Activated B cell treated with CpG ODN at 0.5 μM for 24 hours (primary cell): ENCODE results near the gene NAV3. TPM values are rescaled to one million over a fixed set of nuclear protein-coding genes. Genes with fewer than 3 reads are reported as not detected.

Experiments
- ATAC-seq: fragments of 200-7000 bp; cut with Tn5 transposase; one replicate; pipeline ENCODE4 v1.10.0; 2021; ENCODE audit warnings: low read depth, mild to moderate bottlenecking, moderate library complexity
- CTCF ChIA-PET: fragments of 350-600 bp; sonication (Branson Sonifier 250); formaldehyde crosslinking; loops from one replicate; lab custom pipeline; 2021; ENCODE audit warnings: antibody characterized with exemption; lab: Charles Lee
- POLR2A ChIA-PET: fragments of 350-600 bp; sonication (Branson Sonifier 250); formaldehyde crosslinking; loops from one replicate; lab custom pipeline; 2021; ENCODE audit warnings: antibody characterized with exemption; lab: Charles Lee
- DNase-seq: peaks from one replicate; pipeline ENCODE4 v3.0.0; 2022
- H3K27ac Mint-ChIP-seq: one replicate; pipeline ENCODE4 v1.8.0; 2020; ENCODE audit warnings: mixed read lengths
- H3K27me3 Mint-ChIP-seq: one replicate; pipeline ENCODE4 v1.8.0; 2021; ENCODE audit warnings: mixed read lengths
- H3K36me3 Mint-ChIP-seq: one replicate; pipeline ENCODE4 v1.8.0; 2021; ENCODE audit warnings: low read depth, mixed read lengths
- H3K4me1 Mint-ChIP-seq: one replicate; pipeline ENCODE4 v1.8.0; 2021; ENCODE audit warnings: mixed read lengths
- H3K4me3 Mint-ChIP-seq: one replicate; pipeline ENCODE4 v1.8.0; 2020; ENCODE audit warnings: mild to moderate bottlenecking, mixed read lengths
- H3K9me3 Mint-ChIP-seq: one replicate; pipeline ENCODE4 v1.8.0; 2020; ENCODE audit warnings: mixed read lengths
- CTCF ChIP-seq: fragments of 200-600 bp; IDR thresholded peaks from one replicate; pipeline ENCODE4 v1.8.0; 2022; ENCODE audit warnings: antibody characterized with exemption, mild to moderate bottlenecking
- intact Hi-C: fragments of 100-400 bp; cut with micrococcal nuclease; formaldehyde crosslinking; loops from one replicate; pipeline ENCODE4 v1.15.1; 2024
- total RNA-seq: library from RNA; stranded (reverse); gene quantifications from 2 replicates; pipeline ENCODE4 v1.2.3, GENCODE V29; 2022

Gene NAV3
- total RNA-seq, 1 donor from 2014 or later = not detected

- ATAC-seq (no peak), DNase-seq (no peak)
- H3K9me3 Mint-ChIP-seq = no peaks in the 10 kb centered on the region
- H3K4me3 Mint-ChIP-seq = no peak overlapping the region
- CTCF ChIA-PET = no interaction called here
- intact Hi-C loops = no loop called here
- H3K27ac Mint-ChIP-seq = no peak overlapping the region
- H3K4me1 Mint-ChIP-seq = no peaks in the 10 kb centered on the region
- H3K27me3 Mint-ChIP-seq = no peaks in the 10 kb centered on the region
- no peaks in the 10 kb centered on the region for H3K36me3 Mint-ChIP-seq
- TF ChIP-seq CTCF = no peak
- POLR2A ChIA-PET = no interaction called here
Measured at GRCh38 chr12:78128211-78128610, 297.5 kb downstream of the NAV3 start.

GRCh38 chr12:78143717-78144116 lies 313.0 kb downstream of the NAV3 start:
- CTCF ChIA-PET = interaction anchor here (0.8 kb wide), 1 partner anchor 863 kb away, joined by 3 read pairs; no protein-coding TSS in a partner anchor
- ATAC-seq = no peak

DNA sequence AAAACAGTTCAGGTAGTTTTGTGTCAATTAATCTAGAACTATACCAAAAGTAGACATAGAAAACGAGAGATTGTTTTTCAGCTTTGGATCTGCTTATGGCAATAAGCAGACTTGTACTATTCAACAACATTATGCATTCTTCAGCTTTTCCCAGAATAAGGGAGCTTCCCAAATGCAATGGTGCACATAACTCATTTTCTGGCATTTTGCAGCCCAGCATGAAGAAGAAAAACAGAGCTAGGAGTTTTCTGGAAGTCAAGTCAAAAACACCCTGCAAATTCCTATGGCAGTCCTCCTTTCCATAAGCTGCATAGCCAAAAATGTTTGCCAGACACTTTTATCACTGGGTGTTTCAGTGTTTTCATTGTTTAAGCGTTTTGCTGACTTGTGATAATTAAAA lies 314.7 kb downstream of the NAV3 start:
- H3K27ac Mint-ChIP-seq = no peak overlapping the region
- H3K4me1 Mint-ChIP-seq = no peaks in the 10 kb centered on the region
- intact Hi-C loops = no loop called here

More at GRCh38 chr12:78143717-78144116, 313.0 kb downstream of the NAV3 start:
- no peak overlapping the region for H3K4me3 Mint-ChIP-seq
- no peak for TF ChIP-seq CTCF
- H3K36me3 Mint-ChIP-seq = no peaks in the 10 kb centered on the region
- intact Hi-C loops = no loop called here
- H3K4me1 Mint-ChIP-seq = no peaks in the 10 kb centered on the region
- H3K9me3 Mint-ChIP-seq = no peaks in the 10 kb centered on the region
- no peaks in the 10 kb centered on the region for H3K27me3 Mint-ChIP-seq
- DNase-seq = no peak
- H3K27ac Mint-ChIP-seq = no peak overlapping the region
- POLR2A ChIA-PET = no interaction called here

DNA sequence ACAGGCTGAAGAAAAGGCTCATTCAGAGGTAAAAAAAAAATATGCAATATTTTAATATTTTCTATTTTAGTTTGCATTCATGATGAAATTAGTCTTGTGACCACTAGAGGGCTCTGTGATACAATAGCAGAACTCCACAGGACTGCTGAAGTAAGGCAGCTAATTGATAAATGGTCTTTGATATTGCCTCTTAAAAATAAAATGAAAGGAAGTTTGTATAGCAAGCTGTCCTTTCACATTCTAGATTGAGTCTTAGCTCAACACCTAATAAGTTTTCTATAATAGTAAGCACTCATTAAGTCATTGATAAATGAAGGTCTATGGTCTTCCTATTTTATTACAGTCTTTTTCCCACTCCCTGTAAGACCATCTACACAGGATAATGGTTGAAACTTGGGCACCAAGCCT lies 315.7 kb downstream of the NAV3 start:
- Mint-ChIP-seq H3K36me3 (no peaks in the 10 kb centered on the region), H3K9me3 (no peaks in the 10 kb centered on the region), H3K27ac (no peak overlapping the region), H3K4me3 (no peak overlapping the region), H3K27me3 (no peaks in the 10 kb centered on the region), H3K4me1 (no peaks in the 10 kb centered on the region)
- ChIA-PET CTCF (interaction anchor here (1.1 to 1.2 kb wide), 3 partner anchors 12 to 1226 kb away, joined by 3 to 5 read pairs (median 5); no protein-coding TSS in a partner anchor), POLR2A (no interaction called here)
- peak; percentile 69 for TF ChIP-seq CTCF
- ATAC-seq (peak; percentile 47), DNase-seq (no peak)
- intact Hi-C loops = loop anchor here (1.0 to 2.0 kb wide), 6 partner anchors 148 to 1592 kb away; no protein-coding TSS in a partner anchor

More for the DNA sequence above, 314.7 kb downstream of the NAV3 start:
- no peak overlapping the region for H3K4me3 Mint-ChIP-seq
- TF ChIP-seq CTCF = no peak
- no peaks in the 10 kb centered on the region for H3K9me3 Mint-ChIP-seq
- ATAC-seq (no peak), DNase-seq (no peak)
- no peaks in the 10 kb centered on the region for H3K36me3 Mint-ChIP-seq
- ChIA-PET CTCF (interaction anchor here (1.0 to 1.2 kb wide), 2 partner anchors 1030 to 1228 kb away, joined by 3 read pairs; no protein-coding TSS in a partner anchor), POLR2A (no interaction called here)
- H3K27me3 Mint-ChIP-seq = no peaks in the 10 kb centered on the region

GRCh38 chr12:78149459-78149858 lies 318.8 kb downstream of the NAV3 start:
- POLR2A ChIA-PET = no interaction called here
- no peak for TF ChIP-seq CTCF
- intact Hi-C loops = no loop called here
- DNase-seq = no peak
- H3K36me3 Mint-ChIP-seq = no peaks in the 10 kb centered on the region
- no peaks in the 10 kb centered on the region for H3K9me3 Mint-ChIP-seq
- H3K27ac Mint-ChIP-seq = no peak overlapping the region
- H3K4me3 Mint-ChIP-seq = no peak overlapping the region
- no peak for ATAC-seq
- H3K4me1 Mint-ChIP-seq = no peaks in the 10 kb centered on the region
- CTCF ChIA-PET = interaction anchor here (1.2 kb wide), 1 partner anchor 11 kb away, joined by 4 read pairs; no protein-coding TSS in a partner anchor
- H3K27me3 Mint-ChIP-seq = no peaks in the 10 kb centered on the region
